Right cardiac atrium (tissue), 5 donors: Measurements from ENCODE around the gene ZNF628. TPM values are rescaled to one million over a fixed set of nuclear protein-coding genes. Genes with fewer than 3 reads are reported as not detected.

ENCODE experiments used
- ATAC-seq, 2 donors: fragments of 200-7000 bp; cut with Tn5 transposase; one replicate each; pipeline versions ENCODE4 v1.8.0 to v1.9.1; 2020; ENCODE audit warnings: moderate library complexity in 2 of 2, mild to moderate bottlenecking in 1 of 2
- DNase-seq, 3 donors: peaks; one replicate each; pipeline ENCODE4 v3.0.0-alpha.2; 2020
- H3K27ac ChIP-seq: one replicate; pipeline ENCODE4 v1.5.1; 2013; ENCODE audit warnings: mild to moderate bottlenecking, low read length, control low read depth, moderate library complexity
- H3K27me3 ChIP-seq: one replicate; pipeline ENCODE4 v1.6.1; 2013; ENCODE audit not compliant: control insufficient read depth, insufficient read depth
- H3K4me1 ChIP-seq: one replicate; pipeline ENCODE4 v1.6.1; 2013; ENCODE audit warnings: low read length; ENCODE audit not compliant: control insufficient read depth, insufficient read depth
- H3K4me3 ChIP-seq: one replicate; pipeline ENCODE4 v1.5.1; 2013; ENCODE audit warnings: low read length, control low read depth
- H3K9me3 ChIP-seq: one replicate; pipeline ENCODE4 v1.6.1; 2013; ENCODE audit warnings: low read length; ENCODE audit not compliant: control insufficient read depth
- WGBS: extraction: QIAGEN DNeasy Blood & Tissue Kit; methylation state at CpG from one replicate; pipeline ENCODE4 v1.1.7; 2013; 5-methylcytosine and 5-hydroxymethylcytosine counted together
- intact Hi-C, 4 donors: fragments of 100-400 bp; cut with DNase I; formaldehyde crosslinking; loops; one replicate each; pipeline versions ENCODE4 v1.11.0 to v1.14.0; 2022 to 2023
- polyA plus RNA-seq: library from polyadenylated mRNA; stranded (reverse); fragments of 200-250 nt; gene quantifications from one replicate; pipeline ENCODE4 v1.2.3, GENCODE V29; 2013
- total RNA-seq, 4 donors: library from RNA; stranded (reverse); fragmentation: NEBNext Ultra II Directional; extraction: Animal tissue kit (Norgen Biotek cat#: 25700); gene quantifications; one replicate each; pipeline ENCODE4 v1.2.1, GENCODE V29; 2021
- donor health status: healthy with polysubstance abuse.
- donor health status: DM: no; HTN: yes; CAD: no.
- donor health status: DM: no; HTN: no; CAD: no.
- donor health status: DM: no; HTN: yes; CAD: no; lungs with severe emphysema.
- donor health status: DM: yes; HTN: yes; CAD: no.

ZNF628 gene
- total and polyA plus RNA-seq, 5 donors: 5.6 to 8.1 (median 6.7) TPM

GRCh38 chr19:55466241-55466614, 10.2 kb upstream of the ZNF628 start:
- WGBS: 91% methylated on average over 4 of the region's 4 CpGs
- ATAC-seq: no peak
- Histone ChIP-seq H3K27ac (no peak overlapping the region), H3K9me3 (no peaks in the 10 kb centered on the region), H3K4me1 (peaks cover 1% of the 10 kb centered on the region), H3K27me3 (no peaks in the 10 kb centered on the region), H3K4me3 (no peak overlapping the region)
- DNase-seq: peak in 1 of 3 donors; percentile 14
- intact Hi-C loops: loop anchor here in 3 of 4 donors (5.0 kb wide), 1 partner anchor 36 kb away; no protein-coding TSS in a partner anchor

- Histone ChIP-seq H3K4me3 (no peak overlapping the region), H3K4me1 (no peaks in the 10 kb centered on the region), H3K27me3 (no peaks in the 10 kb centered on the region), H3K27ac (no peak overlapping the region), H3K9me3 (no peaks in the 10 kb centered on the region)
- intact Hi-C loops: loop anchor here (2.0 to 5.0 kb wide), 2 partner anchors 35 to 37 kb away; no protein-coding TSS in a partner anchor
- WGBS: 27% methylated on average over 29 of the region's 29 CpGs
- ATAC-seq (peak; percentile 90 to 91), DNase-seq (peak; percentile 78 to 92 (median 92))
Observed at GRCh38 chr19:55467236-55468053, 9.0 kb upstream of the ZNF628 start.

DNA sequence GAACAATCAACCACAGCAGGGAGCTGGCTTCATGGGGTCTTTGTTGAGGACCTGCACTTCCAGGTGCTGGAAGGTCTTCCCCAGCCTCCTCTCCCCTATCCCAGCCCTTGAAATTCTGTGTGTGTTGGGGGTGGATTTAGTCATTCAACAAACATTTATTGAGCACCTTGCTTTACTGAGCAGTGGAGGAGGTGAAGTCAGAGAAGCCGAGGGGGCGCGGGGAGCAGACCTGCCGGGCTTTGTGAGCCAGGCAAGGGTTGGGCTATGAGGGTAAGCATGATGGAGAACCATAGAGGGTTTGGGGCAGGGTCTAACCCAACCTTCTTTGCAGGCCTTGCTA, 8.4 kb upstream of the ZNF628 start:
- no peak for DNase-seq
- ATAC-seq: no peak
- no peak overlapping the region for H3K4me3 ChIP-seq
- 18% methylated on average over 4 of the region's 4 CpGs for WGBS
- H3K4me1 ChIP-seq: no peaks in the 10 kb centered on the region
- H3K27ac ChIP-seq: no peak overlapping the region
- no peaks in the 10 kb centered on the region for H3K27me3 ChIP-seq
- H3K9me3 ChIP-seq: no peaks in the 10 kb centered on the region
- intact Hi-C loops: loop anchor here (2.0 to 5.0 kb wide), 2 partner anchors 34 to 37 kb away; no protein-coding TSS in a partner anchor

GRCh38 chr19:55471266-55471665, 5.2 kb upstream of the ZNF628 start:
- 84% methylated on average over 13 of the region's 13 CpGs for WGBS
- H3K4me3 ChIP-seq: no peak overlapping the region
- ATAC-seq: no peak
- intact Hi-C loops: no loop called here
- H3K4me1 ChIP-seq: peaks cover 4% of the 10 kb centered on the region
- no peaks in the 10 kb centered on the region for H3K9me3 ChIP-seq
- DNase-seq: peak in 1 of 3 donors; percentile 29
- no peaks in the 10 kb centered on the region for H3K27me3 ChIP-seq
- no peak overlapping the region for H3K27ac ChIP-seq

DNA sequence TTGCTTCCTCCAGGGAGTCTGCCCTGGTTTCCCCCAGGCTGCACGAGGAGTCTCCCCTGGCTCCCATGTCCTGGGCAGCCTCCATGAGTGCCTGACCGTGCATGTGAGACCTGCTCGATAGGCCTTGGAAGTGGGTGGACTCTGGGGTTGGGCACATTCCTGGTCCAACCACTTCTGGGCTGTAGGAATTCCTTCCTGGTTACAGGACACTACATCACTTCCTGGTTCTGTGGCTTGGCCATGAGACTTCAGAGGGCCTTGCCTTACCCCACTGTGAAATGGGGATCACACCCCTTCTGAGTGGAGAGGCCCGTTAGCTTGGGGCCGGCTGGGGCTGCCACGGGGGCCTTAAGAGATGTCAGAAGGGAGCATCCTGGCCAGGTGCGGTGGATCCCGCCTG, 4.0 kb upstream of the ZNF628 start:
- Histone ChIP-seq H3K4me3 (no peak overlapping the region), H3K27ac (no peak overlapping the region), H3K9me3 (no peaks in the 10 kb centered on the region), H3K4me1 (peaks cover 4% of the 10 kb centered on the region), H3K27me3 (no peaks in the 10 kb centered on the region)
- intact Hi-C loops: no loop called here
- DNase-seq: peak in 1 of 3 donors; percentile 23
- ATAC-seq: no peak
- WGBS: 80% methylated on average over 8 of the region's 8 CpGs

DNA sequence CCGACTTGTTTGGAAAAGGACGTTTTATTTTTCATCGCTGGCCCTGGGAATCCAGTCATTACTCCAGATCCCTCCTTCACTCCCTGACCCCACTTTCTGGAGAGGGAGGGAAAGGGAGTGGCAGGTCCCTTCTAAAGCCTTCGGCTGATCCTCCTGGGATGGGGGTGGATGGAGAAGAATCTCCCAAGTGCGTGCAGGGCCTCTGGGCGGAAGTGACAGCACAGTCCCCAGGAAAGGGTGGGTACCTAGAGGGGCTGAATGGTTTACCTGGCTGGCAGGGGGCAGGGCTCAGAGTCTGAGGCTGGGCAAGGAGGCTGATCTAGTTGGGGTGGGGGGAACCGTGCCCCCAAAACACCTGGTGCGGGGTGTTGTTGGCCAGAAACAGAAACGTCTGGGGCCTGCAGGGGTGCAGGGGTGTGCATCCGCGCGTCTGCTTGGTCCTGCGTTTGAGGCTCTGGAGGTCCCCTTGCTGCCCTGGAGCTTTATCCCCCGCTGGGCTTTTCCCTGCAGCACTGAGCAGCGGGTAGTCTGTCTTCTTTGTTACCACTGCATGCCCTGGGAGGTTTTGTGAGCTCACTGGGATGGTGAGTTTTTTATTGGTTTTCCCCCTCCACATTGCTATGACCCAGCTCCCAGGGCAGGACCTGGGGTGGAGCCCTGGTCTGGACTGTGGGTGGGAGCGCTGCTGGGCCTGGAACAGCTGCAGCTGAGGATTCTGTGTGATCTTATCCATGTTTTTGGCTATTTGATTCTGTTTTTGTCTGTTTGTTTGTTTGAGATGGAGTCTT, 3.0 kb upstream of the ZNF628 start:
- Histone ChIP-seq H3K9me3 (no peaks in the 10 kb centered on the region), H3K27me3 (no peaks in the 10 kb centered on the region), H3K4me1 (peaks cover 4% of the 10 kb centered on the region), H3K4me3 (no peak overlapping the region), H3K27ac (no peak overlapping the region)
- peak in 1 of 3 donors; percentile 11 for DNase-seq
- WGBS: 64% methylated on average over 16 of the region's 16 CpGs
- no peak for ATAC-seq
- intact Hi-C loops: no loop called here

DNA sequence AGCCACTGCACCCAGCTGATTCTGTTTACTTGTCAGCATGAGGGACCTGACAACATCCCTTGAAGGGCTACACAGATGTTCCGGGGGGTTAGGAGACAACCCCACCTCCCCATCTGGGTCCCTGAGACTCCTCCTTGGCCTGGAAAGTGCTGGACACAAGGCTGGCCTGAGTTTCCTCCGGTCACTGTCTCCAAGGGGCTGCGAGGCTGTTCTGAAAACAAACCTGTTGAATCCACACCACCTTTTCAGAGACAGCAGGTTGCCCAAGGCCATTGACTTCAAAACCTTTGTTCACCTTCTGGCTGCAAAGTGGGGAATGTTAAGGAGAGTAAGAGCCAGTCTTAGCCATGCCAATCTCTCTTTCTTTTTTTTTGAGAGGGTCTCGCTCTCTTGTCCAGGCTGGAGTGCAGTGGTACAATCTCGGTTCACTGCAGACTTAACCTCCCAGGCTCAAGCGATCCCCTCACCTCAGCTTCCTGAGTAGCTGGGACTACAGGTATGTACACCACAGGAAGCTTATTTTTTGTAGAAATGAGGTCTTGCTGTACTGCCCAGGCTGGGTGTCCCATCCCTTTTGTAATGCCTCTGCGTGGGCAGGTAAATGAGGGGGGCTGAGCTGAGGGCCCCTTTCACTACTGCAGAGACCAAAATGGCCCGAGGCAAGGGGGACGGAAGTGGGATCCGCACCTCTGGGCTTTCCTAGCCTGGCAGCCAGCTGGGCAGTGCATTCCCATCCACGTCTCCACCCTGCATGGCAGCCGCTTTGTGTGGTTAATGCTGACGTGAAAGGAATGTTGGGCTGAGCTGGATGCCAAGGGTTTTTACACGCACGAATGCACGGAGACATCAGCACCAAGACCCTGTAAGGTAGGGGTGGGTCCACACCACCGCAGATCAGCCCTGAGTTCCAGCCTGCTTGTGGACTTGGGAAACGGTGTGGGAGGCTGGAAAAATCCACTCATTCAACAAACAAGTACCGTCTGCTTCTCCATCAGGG, 1.9 kb upstream of the ZNF628 start:
- DNase-seq: peak in 1 of 3 donors; percentile 44
- no peaks in the 10 kb centered on the region for H3K27me3 ChIP-seq
- no peaks in the 10 kb centered on the region for H3K9me3 ChIP-seq
- WGBS: 88% methylated on average over 19 of the region's 19 CpGs
- no peak overlapping the region for H3K27ac ChIP-seq
- peaks cover 4% of the 10 kb centered on the region for H3K4me1 ChIP-seq
- intact Hi-C loops: no loop called here
- ATAC-seq: no peak
- no peak overlapping the region for H3K4me3 ChIP-seq

DNA sequence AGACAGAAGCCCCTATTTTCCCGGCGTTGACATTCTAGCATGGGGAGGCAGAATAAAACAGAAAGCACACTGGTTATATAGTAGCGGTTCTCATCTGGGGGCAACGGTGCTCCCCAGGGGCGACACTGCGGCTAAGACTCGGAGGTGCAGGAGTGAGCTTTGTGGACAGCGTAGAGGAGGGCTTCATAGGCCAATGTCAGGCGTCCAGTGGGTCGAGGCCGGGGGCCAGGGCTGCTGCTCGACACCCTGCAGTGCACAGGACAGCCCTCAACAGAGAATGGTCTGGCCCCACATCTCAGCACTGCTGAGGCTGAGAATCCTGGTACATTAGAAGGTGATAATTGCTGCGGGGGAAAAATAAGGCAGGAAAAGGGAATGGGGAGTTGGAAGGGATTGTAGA, 1.5 kb downstream of the ZNF628 start:
- DNase-seq (peak in 1 of 3 donors; percentile 39), ATAC-seq (no peak)
- Histone ChIP-seq H3K4me3 (no peak overlapping the region), H3K9me3 (no peaks in the 10 kb centered on the region), H3K27me3 (no peaks in the 10 kb centered on the region), H3K27ac (no peak overlapping the region), H3K4me1 (peaks cover 4% of the 10 kb centered on the region)
- WGBS: 82% methylated on average over 13 of the region's 13 CpGs
- intact Hi-C loops: no loop called here

DNA sequence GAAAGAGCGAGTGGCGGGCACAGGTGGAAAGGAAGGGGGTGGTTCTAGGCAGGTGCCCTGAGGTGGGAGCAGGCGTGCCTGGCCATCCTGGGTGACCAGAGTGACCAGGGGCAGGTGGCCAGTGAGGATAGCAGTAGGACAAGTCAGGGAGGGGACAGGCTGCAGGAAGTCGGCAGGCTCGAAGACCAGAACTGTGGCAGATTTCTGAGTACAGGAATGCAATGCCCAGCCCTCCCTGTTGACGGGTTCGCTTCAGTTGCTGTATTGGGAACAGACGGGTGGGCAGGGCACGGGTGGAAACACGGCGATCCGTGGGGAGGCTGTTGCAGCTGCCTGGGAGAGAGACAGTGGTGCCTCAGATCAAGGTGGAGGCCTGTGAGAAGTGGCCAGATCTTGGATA, 1.9 kb downstream of the ZNF628 start:
- 85% methylated on average over 12 of the region's 12 CpGs for WGBS
- intact Hi-C loops: no loop called here

GRCh38 chr19:55479045-55479444, 2.6 kb downstream of the ZNF628 start:
- Histone ChIP-seq H3K27ac (peak overlapping the region; percentile 58), H3K4me3 (no peak overlapping the region), H3K4me1 (peaks cover 4% of the 10 kb centered on the region), H3K9me3 (no peaks in the 10 kb centered on the region), H3K27me3 (no peaks in the 10 kb centered on the region)
- ATAC-seq (no peak), DNase-seq (peak in 2 of 3 donors; percentile 37 to 43)
- 78% methylated on average over 17 of the region's 17 CpGs for WGBS
- intact Hi-C loops: no loop called here

More for the DNA sequence above, 1.9 kb downstream of the ZNF628 start:
- DNase-seq (peak in 2 of 3 donors; percentile 45 to 47), ATAC-seq (no peak)
- Histone ChIP-seq H3K9me3 (no peaks in the 10 kb centered on the region), H3K27me3 (no peaks in the 10 kb centered on the region), H3K4me1 (peaks cover 4% of the 10 kb centered on the region), H3K4me3 (no peak overlapping the region), H3K27ac (no peak overlapping the region)
